DMS153 (cell line): ENCODE measurements around the gene PLB1.

Experiments used
- DNase-seq: peaks from one replicate; lab custom pipeline; 2025; lab: John Stamatoyannopoulos, UW

The PLB1 gene

GRCh38 chr2:28668106-28668814 is 172.4 kb downstream of the PLB1 start:
- DNase-seq, result no peak

- DNase-seq, result no peak
These were observed 173.0 kb downstream of the PLB1 start for GRCh38 chr2:28668880-28669279.

- DNase-seq, result no peak
These were observed 175.0 kb downstream of the PLB1 start for GRCh38 chr2:28670856-28671255.

GRCh38 chr2:28673338-28673737 is 177.5 kb downstream of the PLB1 start:
- DNase-seq, result no peak

GRCh38 chr2:28674062-28674712 is 178.3 kb downstream of the PLB1 start:
- DNase-seq, result no peak

GRCh38 chr2:28674713-28675068 is 178.8 kb downstream of the PLB1 start:
- no peak for DNase-seq

GRCh38 chr2:28676152-28676835 is 180.4 kb downstream of the PLB1 start:
- peak; percentile 9 for DNase-seq

- peak; percentile 18 for DNase-seq
These were observed 182.5 kb downstream of the PLB1 start for GRCh38 chr2:28678175-28678855.

- no peak for DNase-seq
These were observed 183.1 kb downstream of the PLB1 start for GRCh38 chr2:28678944-28679343.

GRCh38 chr2:28680657-28681056 is 184.8 kb downstream of the PLB1 start:
- no peak for DNase-seq

- no peak for DNase-seq
These were observed 185.3 kb downstream of the PLB1 start for GRCh38 chr2:28681158-28681571.

GRCh38 chr2:28681606-28682005 is 185.7 kb downstream of the PLB1 start:
- no peak for DNase-seq

- DNase-seq, result peak; percentile 54
These were observed 187.3 kb downstream of the PLB1 start for GRCh38 chr2:28683100-28683706.

- DNase-seq, result peak; percentile 49
These were observed 188.4 kb downstream of the PLB1 start for GRCh38 chr2:28684142-28684858.

GRCh38 chr2:28687171-28687570 is 191.3 kb downstream of the PLB1 start:
- DNase-seq, result no peak

GRCh38 chr2:28687640-28688385 is 192.0 kb downstream of the PLB1 start:
- DNase-seq, result no peak

GRCh38 chr2:28688818-28689217 is 193.0 kb downstream of the PLB1 start:
- DNase-seq, result no peak

- DNase-seq, result no peak
These were observed 193.9 kb downstream of the PLB1 start for GRCh38 chr2:28689771-28690170.

GRCh38 chr2:28692411-28692810 is 196.6 kb downstream of the PLB1 start:
- no peak for DNase-seq

- DNase-seq, result no peak
These were observed 197.4 kb downstream of the PLB1 start for GRCh38 chr2:28693223-28693622.
